ENCODE data around the gene TTC39C.

GRCh38 chr18:24181806-24182205 lies 167.3 kb downstream of the TTC39C start:
- TF ChIP-seq POLR2AphosphoS5 (IDR thresholded peaks at IDR 0.05; ENCODE audit: low read depth, low read length) = no peak
- TF ChIP-seq SUZ12 (IDR thresholded peaks at IDR 0.05; ENCODE audit: low read length) = no peak
- TF ChIP-seq CTCF (IDR thresholded peaks at IDR 0.05; ENCODE audit: control extremely low read depth in 1 of 3, insufficient read depth in 1 of 3, low read depth in 1 of 3, low read length in 3 of 3) = no peak
- no peak for TF ChIP-seq RAD21 (IDR thresholded peaks at IDR 0.05 in 1 of 2, conservative IDR thresholded peaks at IDR 0.05 in 1 of 2; ENCODE audit: low read depth in 2 of 2, low read length in 2 of 2)
- no peak for TF ChIP-seq POLR2A (IDR thresholded peaks at IDR 0.05; ENCODE audit: control extremely low read depth in 1 of 2, low read depth in 2 of 2, low read length in 2 of 2)

All from H1 (cell line).